Keratinocyte (primary cell): ENCODE results near the gene TRDN. TPM values are rescaled to one million over a fixed set of nuclear protein-coding genes. Genes with fewer than 3 reads are reported as not detected.

ENCODE experiments used
- DNase-seq: peaks from one replicate; pipeline ENCODE4 v3.0.0-alpha.2; 2011; ENCODE audit warnings: low read depth, missing footprints, low spot score
- FAIRE-seq: peaks from 2 replicates; lab custom pipeline; 2011; peaks lifted over from hg19 to GRCh38; lab: Jason Lieb, UNC
- H2AFZ ChIP-seq: 2 replicates; pipeline ENCODE4 v1.6.0; 2012; ENCODE audit warnings: low read length, control low read depth, inconsistent platforms; ENCODE audit not compliant: control insufficient read depth
- H3K27ac ChIP-seq: 2 replicates; pipeline ENCODE4 v1.5.1; 2011; ENCODE audit warnings: low read length; ENCODE audit not compliant: control insufficient read depth, insufficient read depth
- H3K27me3 ChIP-seq: 3 replicates; pipeline ENCODE4 v1.6.0; 2011; ENCODE audit warnings: low read length; ENCODE audit not compliant: control insufficient read depth, insufficient read depth; ENCODE audit errors: extremely low read depth
- H3K36me3 ChIP-seq, 2 experiments: 2 replicates in 1 of 2; 3 replicates in 1 of 2; pipeline ENCODE4 v1.5.1; 2011; ENCODE audit warnings: low read length in 2 of 2, mild to moderate bottlenecking in 1 of 2; ENCODE audit not compliant: control insufficient read depth in 2 of 2, insufficient read depth in 2 of 2; ENCODE audit errors: extremely low read depth in 1 of 2
- H3K4me1 ChIP-seq: 3 replicates; pipeline ENCODE4 v1.5.1; 2011; ENCODE audit warnings: low read length; ENCODE audit not compliant: control insufficient read depth, insufficient read depth; ENCODE audit errors: extremely low read depth
- H3K4me2 ChIP-seq: 3 replicates; pipeline ENCODE4 v1.6.0; 2011; ENCODE audit warnings: low read depth, low read length; ENCODE audit not compliant: control insufficient read depth, insufficient read depth; ENCODE audit errors: extremely low read depth
- H3K4me3 ChIP-seq, 3 experiments: fragments of 200-600 bp in 1 of 3; sonication (generic) in 1 of 3; 2 replicates in 2 of 3; 3 replicates in 1 of 3; pipeline ENCODE4 v1.5.1; 2011 to 2016; ENCODE audit warnings: low read length in 3 of 3, mild to moderate bottlenecking in 3 of 3, control low read depth in 2 of 3, inconsistent platforms in 1 of 3, low read depth in 1 of 3, mixed read lengths in 1 of 3, mixed run types in 1 of 3, moderate library complexity in 1 of 3; ENCODE audit not compliant: control insufficient read depth in 2 of 3, insufficient read depth in 2 of 3; ENCODE audit errors: extremely low read depth in 1 of 3
- H3K79me2 ChIP-seq: 2 replicates; pipeline ENCODE4 v1.6.0; 2012; ENCODE audit warnings: low read length; ENCODE audit not compliant: control insufficient read depth, insufficient read depth
- H3K9ac ChIP-seq: 3 replicates; pipeline ENCODE4 v1.6.0; 2011; ENCODE audit warnings: low read length; ENCODE audit not compliant: control insufficient read depth, insufficient read depth; ENCODE audit errors: extremely low read depth
- H3K9me1 ChIP-seq: 3 replicates; pipeline ENCODE4 v1.6.0; 2011; ENCODE audit warnings: low read length; ENCODE audit not compliant: control insufficient read depth, insufficient read depth; ENCODE audit errors: extremely low read depth
- H3K9me3 ChIP-seq: 2 replicates; pipeline ENCODE4 v1.5.1; 2012; ENCODE audit warnings: low read depth, low read length; ENCODE audit not compliant: control insufficient read depth
- H4K20me1 ChIP-seq: 3 replicates; pipeline ENCODE4 v1.6.0; 2011; ENCODE audit warnings: low read length; ENCODE audit not compliant: control insufficient read depth, insufficient read depth; ENCODE audit errors: extremely low read depth
- CTCF ChIP-seq, 3 experiments: IDR thresholded peaks in 1 of 3; conservative IDR thresholded peaks in 1 of 3; optimal IDR thresholded peaks in 1 of 3; 2 replicates in 2 of 3; 3 replicates in 1 of 3; pipeline versions ENCODE3 to v1.5.1; 2011; ENCODE audit warnings: low read length in 3 of 3, mild to moderate bottlenecking in 3 of 3, moderate library complexity in 2 of 3, control low read depth in 1 of 3, inconsistent platforms in 1 of 3; ENCODE audit not compliant: insufficient read depth in 2 of 3; ENCODE audit errors: extremely low read depth in 1 of 3
- EZH2 ChIP-seq: IDR thresholded peaks from one replicate; pipeline ENCODE4 v1.6.1; 2012; ENCODE audit warnings: inconsistent platforms, mild to moderate bottlenecking, low read length, moderate library complexity
- dilution Hi-C: fragments of 300-500 bp; cut with MboI; formaldehyde crosslinking; loops from one replicate; pipeline ENCODE4 v1.7.0; 2020; ENCODE audit warnings: low sequenced_read_pairs; ENCODE audit not compliant: extremely low pct_ligation_motif_present
- polyA plus RNA-seq, 5 experiments: library from polyadenylated mRNA; depleted of rRNA in 3 of 5; stranded (reverse) in 3 of 5; stranded (forward) in 1 of 5; unstranded in 1 of 5; fragments of >200 nt; gene quantifications; 1 replicate in 1 of 5; 2 replicates in 3 of 5; 3 replicates in 1 of 5; pipeline versions ENCODE4 v1.2.1 to v1.2.3, GENCODE V29; 2011 to 2012; ENCODE audit warnings: missing spikeins in 2 of 5, low read depth in 1 of 5, low replicate concordance in 1 of 5

Gene TRDN
- polyA plus RNA-seq, 1 donor (not counting 4 experiments of a cell fraction or from before 2014, with no cell fraction given), result not detected

- H3K27me3 ChIP-seq, result no peaks in the 10 kb centered on the region
- no peak overlapping the region for H3K4me2 ChIP-seq
- H3K4me3 ChIP-seq, result no peak overlapping the region
- H2AFZ ChIP-seq, result no peak overlapping the region
- H3K9ac ChIP-seq, result no peak overlapping the region
- no peaks in the 10 kb centered on the region for H4K20me1 ChIP-seq
- H3K36me3 ChIP-seq, result no peaks in the 10 kb centered on the region
- no peaks in the 10 kb centered on the region for H3K79me2 ChIP-seq
- TF ChIP-seq EZH2 (no peak), CTCF (optimal IDR thresholded peaks at IDR 0.05 in 1 of 3, IDR thresholded peaks at IDR 0.05 in 1 of 3, conservative IDR thresholded peaks at IDR 0.05 in 1 of 3; ENCODE audit: extremely low read depth in 1 of 3, insufficient read depth in 2 of 3, low read length in 3 of 3) (no peak)
- H3K9me1 ChIP-seq, result no peaks in the 10 kb centered on the region
- no peaks in the 10 kb centered on the region for H3K9me3 ChIP-seq
- H3K27ac ChIP-seq, result no peak overlapping the region
- no peak for DNase-seq
- no peaks in the 10 kb centered on the region for H3K4me1 ChIP-seq
- dilution Hi-C loops, result no loop called here
- FAIRE-seq, result no peak
These were observed 84.6 kb downstream of the TRDN start for GRCh38 chr6:123551939-123552707.

GRCh38 chr6:123550052-123550617 lies 86.6 kb downstream of the TRDN start:
- H3K4me1 ChIP-seq, result no peaks in the 10 kb centered on the region

More at GRCh38 chr6:123550052-123550617, 86.6 kb downstream of the TRDN start:
- no peak overlapping the region for H3K4me3 ChIP-seq
- H2AFZ ChIP-seq, result no peak overlapping the region
- no peaks in the 10 kb centered on the region for H3K9me1 ChIP-seq
- no peak for TF ChIP-seq CTCF (optimal IDR thresholded peaks at IDR 0.05 in 1 of 3, IDR thresholded peaks at IDR 0.05 in 1 of 3, conservative IDR thresholded peaks at IDR 0.05 in 1 of 3; ENCODE audit: extremely low read depth in 1 of 3, insufficient read depth in 2 of 3, low read length in 3 of 3)
- no peak for TF ChIP-seq EZH2
- no peaks in the 10 kb centered on the region for H3K27me3 ChIP-seq
- no peaks in the 10 kb centered on the region for H3K79me2 ChIP-seq
- H3K27ac ChIP-seq, result no peak overlapping the region
- DNase-seq (no peak), FAIRE-seq (no peak)
- H3K9me3 ChIP-seq, result no peaks in the 10 kb centered on the region
- no peaks in the 10 kb centered on the region for H4K20me1 ChIP-seq
- dilution Hi-C loops, result no loop called here
- H3K36me3 ChIP-seq, result no peaks in the 10 kb centered on the region
- no peak overlapping the region for H3K4me2 ChIP-seq
- H3K9ac ChIP-seq, result no peak overlapping the region
